SKM-1 treated with dmso at 0.1 percent for 144 hours (cell line): ENCODE data around the gene CLBA1.

Source experiments
- DNase-seq: peaks from one replicate; lab custom pipeline; 2025; ENCODE audit not compliant: unreplicated experiment; lab: John Stamatoyannopoulos, UW

Gene CLBA1

DNA sequence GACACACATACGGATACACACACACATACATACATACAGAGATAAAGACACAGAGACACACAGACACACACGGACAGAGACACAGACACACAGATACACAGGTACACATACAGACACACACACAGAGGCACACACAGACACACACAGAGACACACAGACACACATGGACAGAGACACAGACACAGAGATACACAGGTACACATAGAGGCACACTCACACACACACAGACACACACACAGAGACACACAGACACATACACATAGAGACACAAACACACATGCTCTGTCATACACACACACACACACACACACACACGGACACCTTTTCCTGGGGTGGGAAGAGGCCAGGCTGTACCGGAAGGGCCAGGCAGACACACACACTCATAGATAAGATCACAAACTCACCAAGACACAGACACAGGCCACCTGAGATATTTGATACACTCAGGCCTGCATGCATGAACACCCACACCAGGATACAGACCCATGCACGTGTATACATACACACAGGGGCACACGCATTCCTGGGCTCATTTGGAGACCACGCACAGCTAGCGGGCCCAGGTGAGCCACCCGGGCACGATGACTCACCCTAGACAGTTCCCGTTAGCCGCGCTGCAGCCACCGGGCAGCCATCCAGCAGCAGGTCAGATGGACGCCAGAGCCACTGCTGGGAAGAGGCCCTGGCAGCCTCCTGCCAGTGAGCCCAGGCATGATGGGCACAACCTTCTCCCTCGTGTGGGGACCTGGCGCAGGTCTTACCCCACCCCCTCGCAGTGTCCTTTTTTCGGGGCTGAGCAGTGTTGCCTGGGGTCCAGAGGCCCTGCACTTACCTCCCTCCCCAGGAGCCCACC, 5.6 kb upstream of the CLBA1 start:
- DNase-seq = no peak

DNA sequence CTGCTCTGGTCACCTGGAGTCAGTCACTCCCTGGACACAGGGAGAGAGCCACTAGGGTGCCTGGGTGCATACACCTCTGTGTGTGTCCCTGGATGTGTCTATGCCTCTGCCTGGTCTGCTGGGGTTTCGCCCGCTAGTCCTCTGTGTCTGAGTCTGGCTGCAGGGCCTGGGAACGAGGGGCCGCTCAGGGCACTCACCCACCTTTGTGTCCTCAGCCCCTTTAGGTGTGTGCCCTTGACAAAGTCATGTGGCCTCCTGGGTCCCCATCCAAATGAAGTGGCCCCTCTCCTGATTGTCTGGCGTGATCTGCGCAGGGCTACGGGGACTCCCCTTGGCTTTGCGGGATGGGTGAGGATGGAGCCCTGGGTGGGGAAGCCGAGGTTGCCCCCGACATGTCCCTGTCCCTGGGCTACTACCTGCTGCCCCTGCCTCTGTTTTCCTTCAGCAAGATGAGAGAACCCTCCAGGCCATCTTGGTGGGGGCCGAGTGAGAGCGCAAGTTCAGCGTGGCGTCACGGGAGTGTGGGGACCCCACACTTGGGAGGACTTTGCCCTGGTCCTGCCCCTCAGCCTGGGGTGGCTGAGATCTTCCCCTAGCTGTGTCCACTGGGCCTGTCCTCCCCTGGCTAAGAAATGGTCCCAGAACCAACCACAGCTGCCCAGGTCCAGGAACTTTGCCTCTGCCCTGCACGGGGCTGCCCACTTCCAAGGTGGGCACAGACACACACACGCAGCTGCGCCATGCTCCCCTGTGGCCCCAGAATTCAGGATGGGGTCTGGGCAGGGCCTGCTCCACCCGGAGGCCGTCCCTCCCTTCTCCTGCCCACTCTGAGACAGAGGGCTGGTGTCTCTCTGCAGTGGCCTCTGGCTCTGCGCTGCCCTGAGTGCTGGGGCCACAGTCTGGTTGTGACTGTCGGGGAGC, 4.7 kb upstream of the CLBA1 start:
- no peak for DNase-seq

GRCh38 chr14:104981699-104982541, 3.7 kb upstream of the CLBA1 start:
- no peak for DNase-seq

GRCh38 chr14:104982548-104983230, 2.9 kb upstream of the CLBA1 start:
- DNase-seq = no peak

DNA sequence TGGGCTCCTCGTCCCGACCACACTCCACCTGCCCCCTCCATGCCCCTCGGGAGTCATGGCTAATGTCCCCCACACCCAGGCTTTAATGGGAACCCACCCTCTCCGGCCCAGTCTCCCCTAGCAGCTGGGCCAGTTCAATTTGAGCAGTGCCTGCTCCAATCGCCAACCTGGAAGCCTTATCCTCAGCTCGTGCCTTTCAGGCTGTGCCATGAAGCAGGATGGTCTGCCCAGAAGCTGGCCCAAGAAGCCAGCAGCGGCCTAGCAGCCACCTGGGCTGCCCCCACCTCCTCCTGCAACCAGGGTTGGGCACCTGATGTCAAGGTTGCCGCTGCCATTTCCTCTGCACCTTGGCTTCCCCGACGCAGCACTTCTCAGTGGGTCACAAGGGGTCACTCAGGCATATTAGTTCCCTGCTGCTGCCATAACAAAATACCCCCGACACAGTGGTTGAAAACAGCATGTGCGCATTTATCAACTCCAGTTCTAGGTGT, 2.3 kb upstream of the CLBA1 start:
- no peak for DNase-seq

DNA sequence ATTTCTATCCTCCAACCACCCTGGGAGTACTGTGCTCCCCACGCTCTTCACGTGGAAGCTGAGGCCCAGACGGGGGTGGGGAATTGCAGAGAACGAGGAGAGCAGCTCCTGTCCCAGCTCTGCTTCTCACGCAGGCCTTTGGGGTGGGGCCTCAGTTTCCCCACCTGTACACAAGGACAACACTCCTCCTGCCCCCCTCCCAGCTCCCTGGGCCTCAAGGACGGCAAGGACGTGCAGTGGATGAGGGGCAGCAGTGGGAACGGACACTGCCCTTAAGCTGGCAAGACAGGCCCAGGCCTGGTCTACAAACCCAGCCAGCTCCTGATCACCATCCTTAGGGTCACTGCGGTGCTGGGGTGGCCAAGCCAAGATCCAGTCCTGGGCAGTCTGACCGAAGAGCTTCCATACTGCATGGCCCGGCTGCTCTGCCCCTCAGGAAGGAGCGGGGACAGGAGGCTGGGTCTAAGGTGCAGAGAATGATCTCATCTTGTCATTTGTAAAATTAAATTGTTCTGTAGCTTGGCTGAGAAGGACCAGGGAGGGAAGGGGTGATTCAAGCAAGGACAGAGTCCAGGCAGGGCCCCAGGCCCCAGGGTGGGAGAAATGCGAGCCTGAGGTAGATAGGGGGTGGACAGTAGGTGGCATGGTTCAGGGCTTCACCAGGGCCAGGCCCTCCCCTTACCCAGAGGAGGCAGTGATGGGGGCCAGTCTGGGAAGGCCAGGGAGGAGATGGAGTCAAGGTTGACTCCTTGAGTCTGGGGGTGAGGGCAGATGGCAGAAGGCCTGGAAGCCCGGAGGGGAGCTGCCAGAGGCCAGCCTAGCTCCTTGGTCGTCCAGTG, 1.3 kb upstream of the CLBA1 start:
- no peak for DNase-seq

DNA sequence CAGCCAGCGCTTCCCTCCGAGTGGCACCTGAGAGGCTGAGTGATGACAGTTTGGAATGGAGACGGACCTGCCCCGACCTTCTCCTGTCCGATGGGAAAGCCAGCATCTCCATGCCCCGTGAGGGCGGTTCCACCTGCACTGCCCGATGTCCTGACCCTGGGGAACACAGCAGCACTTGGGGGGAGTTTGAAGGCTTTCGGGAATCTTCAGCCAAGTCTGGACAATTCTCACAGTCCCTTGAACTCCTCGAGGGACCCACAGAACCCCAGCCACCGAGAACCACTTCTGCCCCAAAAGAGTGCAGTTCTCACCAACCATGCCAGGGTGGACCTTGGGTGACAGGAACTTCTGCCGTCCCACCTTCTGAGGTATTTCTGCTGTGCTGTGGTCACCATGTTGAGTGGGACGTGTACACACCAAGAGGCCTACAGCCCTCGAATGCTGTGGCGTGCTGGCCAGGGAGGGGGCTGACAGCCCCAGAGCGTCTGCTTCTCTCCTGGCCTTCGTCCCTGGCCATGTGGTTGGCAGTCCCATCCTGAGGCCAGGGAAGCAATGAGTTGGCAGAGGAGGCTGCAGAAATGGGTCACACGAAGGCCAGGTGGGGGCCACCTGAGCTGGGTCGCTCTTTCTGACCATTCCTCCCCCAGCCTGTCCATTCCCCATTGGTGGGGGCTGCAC, 1.0 kb downstream of the CLBA1 start:
- no peak for DNase-seq

DNA sequence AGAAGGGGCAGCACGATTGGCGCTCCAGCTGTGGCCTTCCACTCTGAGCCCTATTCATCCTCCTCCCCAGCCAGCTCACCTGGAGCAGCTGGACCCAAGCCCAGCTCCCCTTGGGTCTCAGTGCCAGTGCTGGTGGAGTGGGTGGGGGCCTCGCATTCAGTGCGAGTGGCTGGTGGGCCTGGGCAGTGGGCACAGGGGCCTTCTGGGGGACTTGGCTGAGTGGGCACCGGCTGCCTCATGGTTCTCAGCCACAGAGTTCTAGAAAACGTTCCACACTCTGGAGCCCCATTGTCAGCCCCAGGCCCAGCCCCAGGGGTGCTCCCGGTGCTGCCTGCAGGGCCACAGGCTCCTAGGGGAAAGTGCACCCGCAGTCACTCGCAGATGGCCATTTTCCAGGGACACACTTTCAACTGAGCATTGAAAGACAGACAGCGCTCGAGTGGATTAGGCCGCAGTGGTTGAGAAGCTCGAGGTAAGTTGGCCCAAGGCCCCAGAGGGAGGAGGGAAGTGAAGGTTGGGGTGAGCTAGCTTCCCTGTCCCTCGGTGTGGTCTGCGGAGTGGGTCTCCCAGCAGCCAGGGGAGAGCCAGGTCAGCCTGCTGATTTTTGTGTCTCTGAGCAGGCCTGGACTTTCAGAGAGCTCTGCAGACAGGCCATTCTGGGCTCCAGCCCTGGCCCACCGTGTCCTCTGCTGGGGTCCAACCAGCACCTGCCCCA, 3.8 kb downstream of the CLBA1 start:
- no peak for DNase-seq

DNA sequence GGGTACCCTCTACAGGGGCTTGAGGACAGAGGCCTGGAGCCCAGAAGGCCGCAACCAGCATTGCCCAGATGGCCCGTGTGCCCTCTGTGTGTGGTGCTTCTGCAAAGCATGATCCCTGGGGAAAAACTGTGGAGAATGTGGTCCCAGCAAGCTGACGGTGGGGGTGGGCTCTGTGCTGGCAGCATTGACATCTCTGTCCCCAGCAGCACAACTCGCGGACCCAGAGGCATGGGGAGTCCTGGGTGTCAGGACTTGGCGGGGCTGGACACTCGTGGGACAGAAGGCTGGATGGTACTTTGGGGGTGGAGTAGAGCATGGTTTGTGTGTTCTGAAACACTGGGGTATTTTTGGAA, 4.3 kb downstream of the CLBA1 start:
- DNase-seq = no peak

- no peak for DNase-seq
These were observed 6.3 kb downstream of the CLBA1 start for GRCh38 chr14:104991896-104992230.

DNA sequence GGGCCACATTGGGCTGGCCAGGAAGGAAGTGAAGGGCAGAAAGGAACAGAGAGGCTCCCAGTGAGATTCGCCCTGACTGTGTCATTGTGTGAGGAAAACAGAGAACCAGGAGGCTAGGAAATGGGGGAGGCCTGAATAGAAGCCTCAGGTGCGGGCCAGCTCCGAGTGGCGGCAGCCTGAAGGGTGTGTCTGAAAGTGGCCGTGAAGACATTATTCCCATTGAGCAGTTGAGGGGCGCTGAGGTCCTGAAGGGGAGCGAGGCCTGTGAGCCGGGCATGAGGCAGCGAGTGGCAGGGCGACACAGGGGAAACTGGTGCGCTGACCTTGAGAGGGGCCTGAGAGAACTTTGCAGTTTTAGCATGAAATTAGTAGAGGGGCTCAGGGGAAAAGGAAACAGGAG, 6.9 kb downstream of the CLBA1 start:
- no peak for DNase-seq

- DNase-seq = no peak
These were observed 7.7 kb downstream of the CLBA1 start for GRCh38 chr14:104993306-104993705.

GRCh38 chr14:104993808-104994591, 8.4 kb downstream of the CLBA1 start:
- DNase-seq = no peak

DNA sequence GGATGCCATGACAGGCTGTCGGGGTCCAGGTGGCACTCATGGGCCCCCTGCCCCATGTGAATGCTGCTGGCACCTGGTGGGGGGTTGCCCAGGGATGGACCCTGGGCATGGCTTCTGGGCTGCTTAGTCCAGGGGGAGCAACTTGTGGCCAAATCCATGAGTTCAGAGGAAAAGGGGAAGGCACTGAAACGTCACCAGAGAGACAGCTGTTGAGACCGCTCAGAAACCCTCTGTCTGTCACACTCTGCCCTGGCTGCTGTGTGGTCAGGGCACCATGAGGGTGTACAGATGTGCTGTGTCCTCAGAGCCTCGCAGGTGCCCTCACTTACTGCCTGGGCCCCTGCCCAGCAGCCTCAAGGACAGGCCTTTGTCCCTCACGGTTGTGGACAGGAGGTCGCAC, 9.4 kb downstream of the CLBA1 start:
- no peak for DNase-seq

DNA sequence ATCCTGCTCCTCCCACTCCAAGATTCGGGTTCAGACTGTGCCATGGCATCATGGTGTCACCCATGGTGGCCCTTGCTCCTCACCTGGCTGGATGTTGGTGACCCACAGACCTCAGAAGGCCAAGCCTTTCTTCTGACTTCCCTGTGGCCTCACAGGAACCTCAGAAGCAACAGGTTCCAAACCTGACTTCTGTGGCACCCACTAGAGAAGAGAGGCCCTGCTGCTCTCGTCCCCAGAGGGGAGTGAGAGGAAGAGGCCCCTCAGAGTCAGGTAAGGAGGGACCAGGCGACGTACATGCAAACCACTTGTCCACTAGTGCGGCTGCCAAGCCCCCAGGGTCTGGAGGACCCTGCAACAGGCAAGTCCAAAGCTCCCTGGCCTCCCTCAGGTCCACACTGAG, 10.4 kb downstream of the CLBA1 start:
- no peak for DNase-seq

DNA sequence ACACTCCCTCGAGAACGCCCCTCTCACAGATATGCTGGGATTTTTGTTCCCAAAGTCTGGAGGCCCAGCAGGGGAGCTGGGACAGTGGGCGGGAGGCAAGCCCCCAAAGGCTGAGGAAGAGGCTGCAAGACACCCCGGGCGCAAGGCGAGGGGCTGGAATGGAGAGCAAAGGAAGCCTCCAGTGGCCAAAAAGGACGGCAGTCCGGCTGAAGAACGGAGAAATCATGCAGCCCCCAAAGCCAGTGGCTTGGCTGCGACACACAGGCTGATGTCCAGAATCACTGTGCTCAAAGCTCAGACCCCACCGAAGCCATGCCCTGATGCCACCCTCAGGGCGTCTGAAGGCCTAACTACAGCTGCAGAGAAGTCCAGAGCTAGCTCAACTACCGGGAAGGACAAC, 10.9 kb downstream of the CLBA1 start:
- DNase-seq = no peak

- no peak for DNase-seq
These were observed 13.2 kb downstream of the CLBA1 start for GRCh38 chr14:104998801-104999200.

DNA sequence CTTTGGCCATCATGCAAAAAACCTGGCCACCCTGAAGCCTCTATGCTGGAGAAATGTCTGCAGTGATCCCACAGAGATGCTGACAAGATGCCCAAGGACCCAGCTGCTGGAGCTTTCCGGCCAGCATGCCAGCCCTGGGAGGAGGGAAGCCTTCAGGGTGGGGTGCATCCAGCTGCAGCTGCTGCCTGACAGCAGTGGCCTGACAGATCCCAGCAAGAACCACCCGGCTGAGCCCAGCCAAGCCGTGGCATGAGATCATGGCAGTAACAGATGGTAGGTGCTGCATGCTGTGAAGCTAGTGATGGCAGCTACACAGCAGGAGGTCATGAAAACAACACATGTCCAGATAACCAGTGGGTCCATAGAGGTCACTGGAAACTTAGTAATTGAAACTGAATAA, 13.8 kb downstream of the CLBA1 start:
- DNase-seq = no peak
